ENCODE measurements around the gene SYT7. TPM values are rescaled to one million over a fixed set of nuclear protein-coding genes. Genes with fewer than 3 reads are reported as not detected.

The SYT7 gene
- 0.18 and 0.19 TPM in 2 replicates for total RNA-seq

GRCh38 chr11:61581030-61581928 lies at the start of gene SYT7:
Gene SYT7 (minus strand): TSS chr11:61581076. CDS start chr11:61580820, 256 bp downstream.

GRCh38 chr11:61507962-61508861 lies 72.7 kb downstream of the SYT7 start, which contains the start of gene LRRC10B:
Gene LRRC10B (plus strand): TSS chr11:61508749. CDS start chr11:61508999, 250 bp downstream.

Other genes with a start within 250 kb of the SYT7 start
- 274 and 319 TPM in 2 replicates for gene DDB1, start 248.0 kb downstream of the SYT7 start, total RNA-seq
- 12.3 and 18.7 TPM in 2 replicates for gene TKFC, start 247.8 kb downstream of the SYT7 start, total RNA-seq
- gene CYB561A3, start 219.2 kb downstream of the SYT7 start, total RNA-seq: 30.8 and 32.1 TPM in 2 replicates
- gene TMEM138, start 218.7 kb downstream of the SYT7 start, total RNA-seq: 10.0 and 13.3 TPM in 2 replicates
- 6.6 and 9.1 TPM in 2 replicates for gene TMEM216, start 188.5 kb downstream of the SYT7 start, total RNA-seq
- gene CPSF7, start 151.1 kb downstream of the SYT7 start, total RNA-seq: 10.1 and 13.2 TPM in 2 replicates
- gene SDHAF2, start 151.0 kb downstream of the SYT7 start, total RNA-seq: 41.4 and 50.6 TPM in 2 replicates
- not detected in 2 replicates for gene LRRC10B, start 72.3 kb downstream of the SYT7 start, total RNA-seq
- gene DAGLA, start 99.3 kb upstream of the SYT7 start, total RNA-seq: 1.4 and 1.6 TPM in 2 replicates
- gene MYRF, start 171.6 kb upstream of the SYT7 start, total RNA-seq: 0.27 and 4.0 TPM in 2 replicates
- gene TMEM258, start 211.5 kb upstream of the SYT7 start, total RNA-seq: 107 and 134 TPM in 2 replicates
- 22.3 and 46.4 TPM in 2 replicates for gene FEN1, start 211.8 kb upstream of the SYT7 start, total RNA-seq
- 32.6 and 36.1 TPM in 2 replicates for gene FADS1, start 235.9 kb upstream of the SYT7 start, total RNA-seq
- gene FADS2, start 247.2 kb upstream of the SYT7 start, total RNA-seq: 65.6 and 71.7 TPM in 2 replicates